ENCODE data around the gene PDZRN3.

DNA sequence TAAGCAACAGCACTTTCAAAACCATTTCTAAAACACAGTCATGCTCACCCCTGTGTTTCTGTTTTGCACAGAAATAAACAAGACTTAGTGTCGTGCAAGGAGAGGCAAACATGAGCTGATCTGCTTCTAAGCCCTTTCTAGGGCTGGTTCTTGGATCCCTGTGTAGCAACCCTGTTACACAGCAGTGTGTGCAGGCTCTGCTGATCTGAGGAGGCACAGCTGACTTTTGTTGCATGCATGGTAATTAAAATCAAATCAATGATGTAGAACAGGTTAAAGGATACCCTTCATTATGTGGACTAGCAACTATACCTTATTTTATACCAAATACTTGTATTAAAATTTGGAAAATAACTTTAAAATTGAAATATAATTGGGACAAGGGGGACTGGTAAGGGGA lies 234.8 kb downstream of the PDZRN3 start:
- TF ChIP-seq CTCF (IDR thresholded peaks at IDR 0.05 in 2 of 3, conservative IDR thresholded peaks at IDR 0.05 in 1 of 3; ENCODE audit: borderline replicate concordance in 1 of 3, insufficient read depth in 1 of 3, low read depth in 2 of 3, low read length in 2 of 3) (no peak), RAD21 (IDR thresholded peaks at IDR 0.05; ENCODE audit: low read depth) (no peak), POLR2AphosphoS5 (IDR thresholded peaks at IDR 0.05; ENCODE audit: low read depth, low read length) (no peak), EZH2 (IDR thresholded peaks at IDR 0.05) (no peak), POLR2A (IDR thresholded peaks at IDR 0.05; ENCODE audit: borderline replicate concordance, extremely low read depth, insufficient read depth, insufficient read length) (no peak), JUND (IDR thresholded peaks at IDR 0.05) (no peak), YY1 (IDR thresholded peaks at IDR 0.05; ENCODE audit: extremely low read depth, insufficient replicate concordance, low read depth, low read length) (no peak)

Measured in HCT116 (cell line).